ENCODE measurements around the gene ZSCAN25.
"Not testable (repeated sequence)": the region's sequence is repeated elsewhere in the genome, so short reads cannot be mapped to it uniquely, and the experiment has no call there.

ZSCAN25 gene

DNA sequence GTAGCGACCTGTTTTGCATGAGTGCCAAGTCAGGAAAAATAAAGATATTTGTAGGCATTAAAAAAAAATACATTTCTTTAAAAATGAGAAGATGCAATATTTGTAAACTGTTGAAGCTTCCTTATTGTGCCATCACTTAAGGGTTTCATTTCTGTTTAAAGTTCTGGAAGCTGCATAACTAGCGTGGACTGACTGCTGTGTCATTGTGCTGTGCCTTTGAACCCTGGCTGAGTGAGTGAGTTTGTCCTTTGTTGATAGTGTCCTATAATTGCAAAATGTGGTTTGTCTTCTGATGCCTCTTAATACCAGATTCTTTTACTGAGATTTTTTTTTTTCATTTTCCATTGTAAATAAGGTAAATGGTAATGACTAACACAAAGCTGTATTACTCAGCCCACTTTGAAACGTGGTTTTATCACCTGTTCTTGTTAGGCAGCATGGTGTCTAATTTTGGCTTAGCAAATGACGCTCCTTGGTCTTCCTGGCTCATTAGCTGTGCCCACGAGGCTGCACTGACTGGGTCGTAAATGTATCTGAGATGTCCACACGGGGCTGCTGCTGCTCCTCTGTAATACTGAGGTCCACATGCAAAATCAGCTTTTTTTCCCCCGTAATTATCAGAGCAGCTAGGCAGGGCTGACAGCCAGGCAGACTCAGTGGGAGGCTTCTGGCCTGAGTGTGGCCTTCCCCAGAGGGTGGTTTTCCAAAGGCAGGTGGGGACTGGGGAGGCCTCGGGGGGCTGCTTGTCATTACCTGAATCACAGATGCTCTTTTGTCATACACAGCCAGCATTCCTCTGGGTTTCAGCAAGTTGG lies 14.8 kb downstream of the ZSCAN25 start:
- TF ChIP-seq Cebpa-rat (IDR thresholded peaks at IDR 0.05) = no peak
- Histone ChIP-seq H3K4me3 (no peak overlapping the region), H3K27ac (peak overlapping the region in 1 of 11 experiments; percentile 0; a peak in 1 of 22 replicates), H3K27me3 (no peaks in the 10 kb centered on the region), H3K9me3 (replicated peaks in 1 of 11) (no peaks in the 10 kb centered on the region), H3K4me2 (peak overlapping the region in 2 of 11 experiments; percentile 19 to 46; a peak in 2 of 22 replicates), H4K20me1 (peaks cover 0 to 55% (median 25%) of the 10 kb centered on the region in 11 experiments; a peak in 18 of 22 replicates), H3K36me3 (peaks cover 66 to 85% (median 75%) of the 10 kb centered on the region in 11 experiments), H3K4me1 (peaks cover 0 to 14% (median 0%) of the 10 kb centered on the region in 10 experiments; a peak in 4 of 20 replicates), H3K9ac (peak overlapping the region in 1 of 11 experiments; percentile 35; a peak in 1 of 22 replicates)

DNA sequence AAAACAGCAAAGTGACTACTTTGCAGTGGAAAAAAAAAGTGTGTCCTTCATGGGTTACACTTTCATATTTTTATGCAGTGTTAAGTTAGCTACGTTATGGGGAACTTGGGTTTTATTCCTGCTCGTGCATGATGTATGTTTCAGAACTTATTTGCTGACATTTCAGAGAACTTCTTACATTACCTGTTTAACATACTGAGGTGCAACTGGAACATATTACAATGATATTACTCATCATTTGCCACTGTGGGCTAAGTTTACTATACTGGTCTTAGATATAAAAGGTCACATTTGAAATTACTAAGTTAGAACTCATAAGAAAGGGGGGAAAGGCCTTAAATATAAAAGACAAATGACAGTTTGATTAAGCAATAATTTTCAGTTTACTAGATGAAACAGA lies 20.7 kb downstream of the ZSCAN25 start:
- H3K36me3 ChIP-seq = peaks cover 12 to 46% (median 27%) of the 10 kb centered on the region in 11 experiments; a peak in 21 of 22 replicates
- peaks cover 0 to 14% (median 0%) of the 10 kb centered on the region in 11 experiments; a peak in 6 of 22 replicates for H4K20me1 ChIP-seq
- H3K27ac ChIP-seq; H3K4me3 ChIP-seq; H3K9ac ChIP-seq; H3K4me2 ChIP-seq; H3K9me3 ChIP-seq (replicated peaks in 1 of 11); H3K27me3 ChIP-seq: not testable (repeated sequence)
- H3K4me1 ChIP-seq = peaks cover 0 to 15% (median 0%) of the 10 kb centered on the region in 10 experiments; a peak in 4 of 20 replicates

DNA sequence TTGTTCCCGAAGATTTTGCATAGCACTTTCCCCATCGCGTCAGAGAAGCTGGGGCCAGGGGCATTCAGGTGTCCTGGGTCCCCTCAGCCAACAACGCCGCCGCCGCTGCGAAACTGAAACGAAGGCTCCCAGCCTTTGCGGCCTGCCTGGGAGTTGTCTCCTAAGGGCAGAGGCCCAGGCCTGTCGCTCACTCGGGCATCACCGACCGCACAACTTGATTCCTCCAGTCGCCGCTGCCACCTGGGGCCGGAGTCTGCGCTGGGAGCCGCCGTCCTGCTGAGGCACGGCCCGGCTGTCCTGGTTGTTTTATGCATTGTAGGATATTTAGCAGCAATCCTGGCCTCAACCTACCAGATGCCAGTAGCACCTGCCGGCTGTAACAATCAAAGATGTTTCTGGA lies 22.0 kb downstream of the ZSCAN25 start:
- Histone ChIP-seq H3K27ac (no peak overlapping the region), H3K9me3 (replicated peaks in 1 of 11) (no peaks in the 10 kb centered on the region), H3K36me3 (peaks cover 0 to 33% (median 17%) of the 10 kb centered on the region in 11 experiments; a peak in 18 of 22 replicates), H4K20me1 (peaks cover 0 to 5% (median 0%) of the 10 kb centered on the region in 11 experiments; a peak in 4 of 22 replicates), H3K4me2 (no peak overlapping the region), H3K4me3 (no peak overlapping the region), H3K27me3 (no peaks in the 10 kb centered on the region), H3K9ac (no peak overlapping the region), H3K4me1 (peaks cover 0 to 15% (median 0%) of the 10 kb centered on the region in 10 experiments; a peak in 4 of 20 replicates)
- no peak for TF ChIP-seq Cebpa-rat (IDR thresholded peaks at IDR 0.05)

DNA sequence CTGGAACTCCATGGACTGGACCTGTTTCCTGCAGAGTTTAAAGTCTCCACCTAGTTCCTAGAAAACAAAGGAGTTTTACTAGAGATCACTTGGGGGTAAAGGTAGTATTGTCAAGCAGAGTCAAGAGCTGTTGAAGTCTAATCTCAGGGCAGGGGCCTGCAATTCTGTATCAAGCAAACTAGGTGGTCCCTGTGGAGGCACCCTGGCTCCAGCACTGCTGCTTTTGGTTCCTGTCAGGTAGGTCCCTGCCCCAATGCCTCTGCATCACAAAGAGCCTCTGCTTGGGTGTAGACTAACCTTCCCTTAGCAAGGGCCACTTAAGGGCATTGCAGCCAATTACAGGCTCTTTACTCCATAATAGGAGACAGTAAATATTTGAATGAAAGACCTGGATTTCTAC lies 22.5 kb downstream of the ZSCAN25 start:
- Histone ChIP-seq H3K36me3 (peaks cover 0 to 33% (median 13%) of the 10 kb centered on the region in 11 experiments; a peak in 13 of 22 replicates), H3K27me3 (no peaks in the 10 kb centered on the region), H3K4me2 (no peak overlapping the region), H3K9ac (no peak overlapping the region), H3K4me1 (peaks cover 0 to 15% (median 0%) of the 10 kb centered on the region in 10 experiments; a peak in 4 of 20 replicates), H3K4me3 (no peak overlapping the region), H3K9me3 (replicated peaks in 1 of 11) (peaks cover 0 to 2% (median 0%) of the 10 kb centered on the region in 11 experiments; a peak in 1 of 22 replicates), H4K20me1 (peaks cover 0 to 5% (median 0%) of the 10 kb centered on the region in 11 experiments; a peak in 1 of 22 replicates), H3K27ac (no peak overlapping the region)
- TF ChIP-seq Cebpa-rat (IDR thresholded peaks at IDR 0.05) = no peak

DNA sequence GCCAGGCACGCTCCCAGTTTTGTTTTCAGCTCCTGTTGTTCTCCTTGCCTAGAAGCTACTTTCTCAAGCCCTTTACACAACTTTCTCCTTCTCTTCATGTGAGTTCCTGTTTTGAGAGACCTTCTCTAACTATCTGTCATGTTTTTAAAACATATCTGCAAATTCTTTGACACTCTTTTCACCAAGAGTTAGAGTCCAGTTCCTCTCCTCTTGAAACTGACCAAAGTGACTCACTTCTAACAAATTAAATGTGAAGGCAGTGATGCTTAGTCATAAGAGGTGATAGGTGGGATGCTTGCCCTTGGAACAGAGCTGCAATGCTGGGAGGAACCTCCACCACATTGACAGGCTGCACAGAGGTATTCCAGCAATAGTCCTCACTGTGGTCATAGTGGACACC lies 25.3 kb downstream of the ZSCAN25 start:
- Histone ChIP-seq H3K36me3 (peaks cover 11 to 45% (median 24%) of the 10 kb centered on the region in 11 experiments; a peak in 20 of 22 replicates), H3K27me3 (no peaks in the 10 kb centered on the region), H3K9ac (no peak overlapping the region), H3K4me2 (no peak overlapping the region; a peak in 2 of 22 replicates), H3K4me1 (peaks cover 0 to 15% (median 0%) of the 10 kb centered on the region in 10 experiments; a peak in 4 of 20 replicates), H3K27ac (no peak overlapping the region), H4K20me1 (no peaks in the 10 kb centered on the region), H3K9me3 (replicated peaks in 1 of 11) (peaks cover 5 to 20% (median 14%) of the 10 kb centered on the region in 11 experiments), H3K4me3 (no peak overlapping the region)
- no peak for TF ChIP-seq Cebpa-rat (IDR thresholded peaks at IDR 0.05)

DNA sequence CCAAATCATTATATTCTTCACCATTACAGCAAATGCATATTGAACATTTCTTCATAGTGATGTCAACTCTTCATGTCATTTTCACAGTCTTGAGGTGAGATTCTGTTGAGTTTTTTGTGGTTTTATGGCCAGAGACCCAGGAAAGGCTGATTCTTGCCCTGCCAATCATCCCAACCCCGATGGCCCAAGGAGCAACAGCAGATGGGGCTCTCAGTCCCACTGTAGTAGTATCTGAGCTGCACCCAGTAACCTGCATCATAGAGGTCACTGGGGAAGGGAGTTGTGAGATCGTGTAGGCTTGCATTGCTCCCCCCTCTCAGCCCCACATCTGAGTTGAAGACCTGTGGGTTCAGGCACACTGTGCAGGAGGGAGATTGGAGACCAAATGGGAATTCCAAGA lies 26.7 kb downstream of the ZSCAN25 start:
- peaks cover 11 to 42% (median 20%) of the 10 kb centered on the region in 11 experiments; a peak in 20 of 22 replicates for H3K36me3 ChIP-seq
- no peak overlapping the region for H3K27ac ChIP-seq
- no peaks in the 10 kb centered on the region for H4K20me1 ChIP-seq
- peaks cover 5 to 20% (median 14%) of the 10 kb centered on the region in 11 experiments for H3K9me3 ChIP-seq (replicated peaks in 1 of 11)
- H3K9ac ChIP-seq = no peak overlapping the region
- H3K27me3 ChIP-seq = no peaks in the 10 kb centered on the region
- no peak overlapping the region for H3K4me3 ChIP-seq
- H3K4me1 ChIP-seq = peaks cover 0 to 15% (median 0%) of the 10 kb centered on the region in 10 experiments; a peak in 4 of 20 replicates
- no peak overlapping the region for H3K4me2 ChIP-seq
- no peak for TF ChIP-seq Cebpa-rat (IDR thresholded peaks at IDR 0.05)

DNA sequence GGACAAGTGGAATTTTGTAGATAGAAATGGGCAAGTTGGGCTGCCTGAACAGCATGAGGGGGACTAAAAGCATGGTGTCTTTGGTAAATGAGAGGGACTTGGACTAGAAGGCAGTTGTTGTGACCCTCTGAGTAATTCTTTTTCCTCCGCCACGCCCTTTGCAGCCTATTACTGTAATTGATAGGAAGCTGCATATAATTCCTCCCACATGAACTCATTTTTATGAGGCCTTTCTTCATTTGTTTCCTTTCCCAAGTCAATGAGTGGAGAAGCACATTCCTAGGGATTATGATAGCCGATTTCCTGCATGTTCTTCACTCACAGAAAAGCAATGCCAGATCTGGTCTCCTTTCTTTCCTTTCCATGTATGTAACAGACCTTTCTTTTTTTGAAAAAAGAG lies 27.7 kb downstream of the ZSCAN25 start:
- H4K20me1 ChIP-seq = no peaks in the 10 kb centered on the region
- TF ChIP-seq Cebpa-rat (IDR thresholded peaks at IDR 0.05) = no peak

DNA sequence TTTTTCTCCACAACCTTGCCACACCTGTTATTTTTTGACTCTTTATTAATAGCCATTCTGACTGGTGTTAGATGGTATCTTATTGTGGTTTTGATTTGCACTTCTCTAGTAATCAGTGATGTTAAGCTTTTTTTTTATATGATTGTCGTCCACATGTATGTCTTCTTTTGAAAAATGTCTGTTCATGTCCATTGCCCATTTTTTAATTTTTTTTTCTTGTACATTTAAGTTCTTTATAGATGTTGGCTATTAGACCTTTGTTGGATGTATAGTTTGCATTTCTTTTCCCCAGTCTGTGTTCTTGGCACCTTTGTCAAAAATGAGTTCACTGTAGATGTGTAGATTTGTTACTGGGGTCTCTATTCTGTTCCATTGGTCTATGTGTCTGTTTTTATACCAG lies 28.8 kb downstream of the ZSCAN25 start:
- Histone ChIP-seq H3K4me2 (no peak overlapping the region), H3K4me3 (no peak overlapping the region), H3K4me1 (peaks cover 0 to 15% (median 0%) of the 10 kb centered on the region in 10 experiments; a peak in 4 of 20 replicates), H4K20me1 (no peaks in the 10 kb centered on the region), H3K9me3 (replicated peaks in 1 of 11) (peaks cover 5 to 20% (median 14%) of the 10 kb centered on the region in 11 experiments), H3K27me3 (no peaks in the 10 kb centered on the region), H3K27ac (no peak overlapping the region), H3K36me3 (peaks cover 7 to 29% (median 16%) of the 10 kb centered on the region in 11 experiments; a peak in 20 of 22 replicates), H3K9ac (no peak overlapping the region)
- no peak for TF ChIP-seq Cebpa-rat (IDR thresholded peaks at IDR 0.05)

More for the DNA sequence above, 27.7 kb downstream of the ZSCAN25 start:
- Histone ChIP-seq H3K9me3 (replicated peaks in 1 of 11) (peaks cover 5 to 20% (median 14%) of the 10 kb centered on the region in 11 experiments), H3K36me3 (peaks cover 7 to 32% (median 16%) of the 10 kb centered on the region in 11 experiments; a peak in 20 of 22 replicates), H3K4me1 (peaks cover 0 to 15% (median 0%) of the 10 kb centered on the region in 10 experiments; a peak in 4 of 20 replicates), H3K4me3 (no peak overlapping the region), H3K27ac (no peak overlapping the region), H3K9ac (no peak overlapping the region), H3K4me2 (no peak overlapping the region), H3K27me3 (no peaks in the 10 kb centered on the region)

DNA sequence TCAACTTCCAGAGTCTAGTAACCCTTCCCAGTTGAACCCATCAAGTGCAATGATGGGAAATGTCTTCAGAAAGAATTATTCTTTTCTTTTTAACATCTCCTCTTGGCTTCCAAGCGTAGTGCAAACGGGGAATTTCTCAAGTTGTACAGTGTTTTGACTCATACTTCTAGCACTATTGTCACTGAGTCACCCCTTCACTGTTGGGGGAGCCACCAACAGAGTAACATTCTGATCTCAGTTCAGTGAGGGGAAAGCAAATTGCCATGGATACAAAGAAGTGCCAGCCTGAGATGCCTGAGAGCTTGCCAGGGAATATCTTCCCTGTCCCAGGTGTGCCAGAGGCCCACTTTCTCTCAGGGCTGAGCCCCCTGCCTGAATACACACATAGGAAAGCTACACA lies 32.1 kb downstream of the ZSCAN25 start:
- Histone ChIP-seq H3K27ac (no peak overlapping the region), H3K9me3 (replicated peaks in 1 of 11) (peaks cover 5 to 22% (median 15%) of the 10 kb centered on the region in 11 experiments), H3K4me1 (peaks cover 0 to 8% (median 0%) of the 10 kb centered on the region in 10 experiments; a peak in 2 of 20 replicates), H4K20me1 (no peaks in the 10 kb centered on the region), H3K4me2 (no peak overlapping the region), H3K9ac (no peak overlapping the region), H3K27me3 (no peaks in the 10 kb centered on the region), H3K36me3 (peaks cover 7 to 27% (median 13%) of the 10 kb centered on the region in 11 experiments; a peak in 19 of 22 replicates), H3K4me3 (no peak overlapping the region)
- TF ChIP-seq Cebpa-rat (IDR thresholded peaks at IDR 0.05) = no peak

All from BLaER1 treated with 17β-estradiol and CSF1 and Interleukin-3, amounts not matched to agents 10 nM and 100 nM (cell line).